ENCODE results near the gene RECK.
A peak's percentile ranks its signal among the peaks of the same experiment; 100 is the strongest.

The RECK gene

GRCh38 chr9:36162211-36162738 is 125.6 kb downstream of the RECK start:
- DNase-seq: no peak

- no peak for DNase-seq
These were observed 126.5 kb downstream of the RECK start for GRCh38 chr9:36163049-36163785.

GRCh38 chr9:36163786-36164170 is 127.1 kb downstream of the RECK start:
- no peak for DNase-seq

- DNase-seq: no peak
These were observed 127.7 kb downstream of the RECK start for GRCh38 chr9:36164372-36164771.

GRCh38 chr9:36164989-36165388 is 128.3 kb downstream of the RECK start:
- no peak for DNase-seq

- no peak for DNase-seq
These were observed 129.1 kb downstream of the RECK start for GRCh38 chr9:36165826-36166167.

GRCh38 chr9:36166168-36166927 is 129.6 kb downstream of the RECK start:
- peak; percentile 56 for DNase-seq

GRCh38 chr9:36169166-36169565 is 132.5 kb downstream of the RECK start, which contains the start of gene CCIN:
Gene CCIN (plus strand): TSS chr9:36169388. CDS start chr9:36169503, 115 bp downstream.
- DNase-seq: no peak

- no peak for DNase-seq
These were observed 133.0 kb downstream of the RECK start for GRCh38 chr9:36169708-36170107.

- DNase-seq: no peak
These were observed 133.8 kb downstream of the RECK start for GRCh38 chr9:36170531-36170930.

- no peak for DNase-seq
These were observed 137.1 kb downstream of the RECK start for GRCh38 chr9:36173861-36174260.

Data from NCI-H1694 treated with DMSO at 0.1 percent for 48 hours (cell line).